HG03439 (cell line): Measurements from ENCODE around the gene SPAG16.
"Not testable (repeated sequence)": the region's sequence is repeated elsewhere in the genome, so short reads cannot be mapped to it uniquely, and the experiment has no call there.

Experiments used
- ATAC-seq: cut with Tn5 transposase; IDR thresholded peaks from one replicate; pipeline ENCODE4 v1.9.1; 2021; ENCODE audit warnings: mild to moderate bottlenecking, moderate library complexity; ENCODE audit not compliant: unreplicated experiment

The SPAG16 gene

DNA sequence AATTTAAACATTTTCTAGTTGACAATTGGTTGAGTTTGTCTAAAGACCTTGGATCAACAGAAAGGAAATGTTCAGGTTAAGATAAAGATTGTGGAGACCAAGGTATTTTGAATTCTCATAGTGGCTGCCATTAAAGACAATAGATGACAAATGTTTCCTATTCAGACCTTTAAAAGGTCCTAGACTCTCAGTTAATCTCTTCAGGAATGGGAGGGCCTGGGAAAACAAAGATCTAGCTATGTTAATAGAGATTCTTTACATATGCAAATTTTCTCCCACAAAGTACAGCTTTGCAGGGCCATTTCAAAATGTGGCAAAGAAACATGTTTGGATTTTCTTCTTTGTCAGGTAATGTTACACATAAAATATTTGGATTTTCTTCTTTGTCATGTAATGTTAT is 403.9 kb downstream of the SPAG16 start:
- ATAC-seq = no peak

DNA sequence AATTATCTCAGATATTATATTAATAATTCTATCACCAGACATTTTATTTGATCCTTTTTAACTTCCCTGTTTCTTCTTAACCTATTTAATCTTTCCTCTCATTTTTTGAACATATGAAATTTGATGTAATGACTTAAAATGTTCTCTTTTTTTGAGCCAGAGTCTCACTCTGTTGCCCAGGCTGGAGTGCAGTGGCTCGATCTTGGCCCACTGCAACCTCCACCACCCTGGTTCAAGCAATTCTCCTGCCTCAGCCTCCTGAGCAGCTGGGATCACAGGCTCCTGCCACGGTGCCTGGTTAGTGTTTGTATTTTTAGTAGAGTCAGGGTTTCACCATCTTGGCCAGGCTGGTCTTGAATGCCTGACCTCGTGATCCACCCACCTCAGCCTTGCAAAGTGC is 404.6 kb downstream of the SPAG16 start:
- ATAC-seq = not testable (repeated sequence)

DNA sequence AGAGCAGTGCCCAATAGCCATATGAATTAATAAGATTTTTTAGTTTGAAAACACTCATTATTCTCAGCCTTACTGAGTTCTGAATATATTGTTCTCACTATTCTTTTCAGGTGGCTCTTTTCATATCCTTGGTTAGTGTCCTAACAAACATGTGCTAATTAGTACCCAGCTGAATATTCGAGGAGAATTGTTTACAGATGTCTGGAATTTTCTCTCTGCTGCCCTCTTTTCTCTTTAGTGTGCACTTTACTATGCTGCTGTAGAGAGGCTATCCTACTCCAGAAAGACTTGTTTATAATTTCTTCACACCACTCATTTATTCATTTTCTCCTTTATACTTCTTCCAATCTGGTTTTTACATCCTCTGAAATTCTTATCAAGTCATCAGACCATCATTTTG is 405.3 kb downstream of the SPAG16 start:
- no peak for ATAC-seq

DNA sequence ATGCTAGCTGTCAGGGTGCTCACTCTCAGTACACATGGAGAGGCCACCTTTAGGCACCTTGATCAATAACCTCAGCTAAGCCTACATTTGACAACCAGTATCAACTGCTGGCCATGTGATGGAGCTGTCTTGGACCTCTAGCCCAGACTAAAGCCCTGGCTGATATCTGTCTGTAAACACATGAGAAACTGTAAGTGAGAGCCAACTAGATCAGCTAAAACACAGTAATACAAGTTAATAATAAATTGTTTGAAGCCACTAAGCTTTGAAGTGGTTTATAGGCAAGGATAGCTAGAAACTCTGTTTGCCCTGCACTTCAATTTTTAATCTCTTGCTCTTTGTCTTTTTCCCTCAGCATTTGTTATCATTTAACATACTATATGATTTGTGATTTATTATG is 407.1 kb downstream of the SPAG16 start:
- no peak for ATAC-seq

DNA sequence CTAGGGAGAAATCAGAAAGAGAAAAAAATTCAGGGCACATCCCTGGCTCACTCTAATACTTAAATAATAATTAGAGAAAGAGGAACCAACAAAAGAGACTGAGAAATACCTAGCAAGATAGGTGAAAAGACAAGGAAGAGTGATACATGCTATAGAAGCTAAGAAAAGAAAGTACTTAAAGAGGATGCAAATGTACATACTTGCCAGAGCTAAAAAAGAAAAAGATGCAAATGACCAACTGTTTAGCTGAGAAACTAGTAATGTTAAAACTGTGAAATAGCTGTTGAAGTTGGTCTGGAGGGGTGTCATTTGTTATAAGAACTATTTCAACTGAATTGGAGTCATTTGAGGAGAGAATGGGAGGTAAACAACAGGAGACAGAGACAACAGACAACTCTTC is 412.2 kb downstream of the SPAG16 start:
- ATAC-seq = peak; percentile 79

DNA sequence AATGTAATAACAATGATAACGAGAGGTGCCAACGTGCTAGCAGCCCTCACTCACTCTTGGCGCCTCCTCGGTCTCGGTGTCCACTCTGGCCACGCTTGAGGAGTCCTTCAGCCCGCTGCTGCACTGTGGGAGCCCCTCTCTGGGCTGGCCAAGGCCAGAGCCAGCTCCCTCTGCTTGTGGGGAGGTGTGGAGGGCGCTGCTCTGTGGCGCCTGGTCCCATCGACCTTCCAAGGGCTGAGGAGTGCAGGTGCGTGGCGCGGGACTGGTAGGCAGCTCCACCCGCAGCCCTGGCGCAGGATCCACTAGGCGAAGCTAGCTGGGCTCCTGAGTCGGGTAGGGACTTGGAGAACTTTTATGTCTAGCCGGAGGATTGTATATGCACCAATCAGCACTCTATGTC is 417.1 kb downstream of the SPAG16 start:
- ATAC-seq = not testable (repeated sequence)

DNA sequence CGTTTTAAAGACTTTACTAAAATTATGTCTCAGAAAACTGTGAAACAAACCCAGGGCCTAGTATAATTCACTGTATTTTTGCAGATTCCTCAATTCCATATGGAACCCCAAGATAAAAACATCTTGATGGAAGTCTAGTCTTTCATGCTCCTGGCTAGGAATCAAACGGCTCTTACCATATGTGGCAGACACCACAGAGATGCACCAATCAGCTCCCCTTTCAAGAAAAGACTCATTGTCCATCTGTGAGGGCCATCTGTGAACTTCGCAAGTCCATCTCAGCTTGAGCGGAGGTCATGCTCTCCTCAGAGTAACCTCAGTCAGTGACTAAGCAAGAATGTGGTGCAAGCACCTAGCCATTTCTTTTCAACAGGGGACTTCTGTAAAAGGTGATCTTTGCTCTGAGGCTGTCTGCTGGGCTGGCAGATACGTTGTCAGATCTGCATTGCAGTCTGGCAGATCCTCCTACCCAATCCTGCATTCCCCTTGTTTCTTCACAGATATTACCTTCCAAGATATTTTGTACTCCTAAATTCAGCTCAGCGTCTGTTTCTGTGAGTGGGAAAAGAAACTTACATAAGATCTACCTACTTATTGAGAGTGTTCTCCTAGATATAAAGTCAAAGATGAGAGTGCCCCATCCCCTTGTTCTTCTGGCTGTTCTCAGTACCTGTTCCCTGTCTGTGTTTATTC is 419.3 kb downstream of the SPAG16 start:
- no peak for ATAC-seq

DNA sequence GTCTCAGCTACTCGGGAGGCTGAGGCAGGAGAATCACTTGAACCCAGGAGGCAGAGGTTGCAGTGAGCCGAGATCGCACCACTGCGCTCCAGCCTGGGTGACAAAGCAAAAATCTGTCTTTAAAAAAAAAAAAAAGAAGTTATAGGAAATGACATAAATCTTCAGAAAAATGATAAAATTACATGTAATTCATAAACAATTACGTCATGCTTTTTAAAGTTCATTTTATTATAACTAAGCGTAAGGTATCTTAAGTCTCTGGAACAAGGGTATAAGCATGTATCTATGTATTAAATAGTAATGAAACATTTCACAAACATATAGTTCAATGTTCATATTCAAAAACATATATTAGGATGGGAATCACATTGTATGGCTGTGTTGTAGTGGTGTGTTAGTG is 425.9 kb downstream of the SPAG16 start:
- ATAC-seq = no peak

DNA sequence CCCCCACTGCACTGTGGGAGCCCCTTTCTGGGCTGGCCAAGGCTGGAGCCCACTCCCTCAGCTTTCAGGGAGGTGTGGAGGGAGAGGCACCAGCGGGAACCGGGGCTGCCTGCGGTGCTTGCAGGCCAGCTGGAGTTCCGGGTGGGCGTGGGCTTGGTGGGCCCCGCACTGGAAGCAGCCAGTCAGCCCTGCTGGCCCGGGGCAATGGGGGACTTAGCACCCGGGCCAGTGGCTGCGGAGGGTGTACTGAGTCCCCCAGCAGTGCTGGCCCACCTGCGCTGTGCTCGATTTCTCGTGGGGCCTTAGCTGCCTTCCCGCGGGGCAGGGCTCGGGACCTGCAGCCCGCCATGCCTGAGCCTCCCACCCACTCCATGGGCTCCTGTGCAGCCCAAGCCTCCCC is 434.1 kb downstream of the SPAG16 start:
- not testable (repeated sequence) for ATAC-seq

DNA sequence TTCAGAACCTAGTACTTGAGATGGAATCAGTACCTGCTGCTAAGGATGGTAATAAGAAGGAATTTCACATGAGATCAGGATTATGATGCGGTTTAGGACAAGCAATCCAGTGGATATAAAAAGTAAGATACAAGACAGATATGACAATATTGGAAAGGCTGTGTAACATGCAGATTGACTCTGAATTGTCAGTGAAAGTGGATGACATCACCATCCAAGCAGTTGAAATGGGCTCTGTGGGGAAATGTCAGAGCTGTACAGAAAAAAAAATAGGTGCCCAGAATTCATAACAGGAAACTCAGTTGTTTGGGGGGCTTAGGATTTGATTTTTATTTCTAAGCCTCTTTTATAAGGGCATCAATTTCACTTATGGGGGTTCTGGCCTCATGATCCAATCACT is 438.3 kb downstream of the SPAG16 start:
- no peak for ATAC-seq

DNA sequence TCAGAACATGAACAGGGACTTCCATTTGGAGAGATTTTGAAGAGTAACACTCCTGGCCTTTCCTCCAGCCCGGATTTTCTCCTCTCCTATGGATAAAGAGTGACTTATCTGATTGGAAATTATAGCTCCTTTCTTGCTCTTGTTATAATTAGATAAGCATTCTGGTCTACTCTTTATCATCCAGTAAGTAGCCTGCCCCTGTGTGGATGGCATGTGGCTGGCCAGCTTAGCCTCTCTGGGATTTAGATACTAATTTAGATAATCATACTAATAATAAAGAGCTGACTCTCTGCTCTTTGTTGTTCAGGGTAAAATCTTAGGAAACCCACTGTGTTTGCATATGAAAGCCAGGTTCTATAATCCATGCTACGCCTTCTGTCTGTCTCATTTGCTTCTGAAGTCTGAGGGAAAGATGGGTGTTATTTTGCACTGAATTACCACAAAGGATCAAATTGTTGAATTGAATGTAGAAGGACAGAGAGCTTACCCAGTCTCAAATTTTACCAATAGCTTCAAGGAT is 438.8 kb downstream of the SPAG16 start:
- no peak for ATAC-seq

DNA sequence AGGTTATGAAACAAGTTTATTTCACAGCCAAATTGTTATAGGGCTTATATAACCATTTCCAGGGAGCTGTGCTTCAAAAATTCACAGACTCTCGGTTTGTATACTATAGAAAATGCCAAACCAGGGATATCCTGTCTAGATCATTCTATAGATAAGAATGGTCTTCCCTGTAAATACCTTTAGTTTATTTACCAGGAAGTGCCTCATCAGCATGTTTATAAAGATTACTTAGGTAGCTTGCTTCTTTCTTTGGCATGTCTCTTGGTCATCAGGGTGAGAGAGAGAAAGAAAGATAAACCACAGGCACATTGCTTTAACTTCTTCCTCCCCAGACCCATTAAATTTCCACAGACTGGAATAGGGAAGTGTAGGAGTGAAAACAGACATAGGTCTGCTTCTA is 439.4 kb downstream of the SPAG16 start:
- ATAC-seq = no peak

DNA sequence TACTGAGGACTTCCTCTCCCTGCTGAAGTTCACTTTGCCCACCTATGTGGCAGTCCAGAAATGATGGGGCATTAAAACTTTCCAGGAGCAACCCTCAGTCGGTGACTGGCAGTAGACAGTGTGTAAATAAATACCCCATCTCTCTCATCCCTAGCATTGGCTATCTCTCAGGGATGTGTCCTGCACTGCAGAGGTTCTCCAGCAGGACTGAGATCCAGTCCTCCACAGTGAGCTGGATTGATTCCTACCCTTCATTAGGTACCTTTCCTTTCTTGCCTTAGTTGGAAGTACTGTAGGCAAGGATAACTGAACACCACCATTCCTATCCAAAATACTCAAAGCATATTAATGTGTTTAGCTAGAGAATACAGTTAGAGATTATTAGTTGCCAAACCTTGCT is 441.8 kb downstream of the SPAG16 start:
- no peak for ATAC-seq

DNA sequence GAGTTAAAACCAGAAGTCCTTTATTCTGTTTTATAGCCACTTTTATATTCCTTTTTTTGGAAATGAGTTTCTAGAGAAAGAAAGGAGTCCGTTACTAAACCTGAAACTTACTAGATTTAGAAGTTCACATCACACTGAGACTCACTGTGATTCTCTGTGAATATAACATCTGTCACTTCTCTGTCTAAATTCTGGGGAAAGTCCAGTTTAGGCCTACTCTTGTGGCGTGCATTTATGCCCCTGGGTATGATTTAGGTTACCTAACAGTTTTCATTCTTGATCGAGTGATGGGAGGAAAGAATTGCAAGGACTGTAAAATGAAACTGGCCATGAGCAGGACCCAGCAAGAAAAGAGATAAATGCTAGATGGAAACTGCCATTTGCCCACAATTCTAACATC is 449.6 kb downstream of the SPAG16 start:
- ATAC-seq = peak; percentile 92

DNA sequence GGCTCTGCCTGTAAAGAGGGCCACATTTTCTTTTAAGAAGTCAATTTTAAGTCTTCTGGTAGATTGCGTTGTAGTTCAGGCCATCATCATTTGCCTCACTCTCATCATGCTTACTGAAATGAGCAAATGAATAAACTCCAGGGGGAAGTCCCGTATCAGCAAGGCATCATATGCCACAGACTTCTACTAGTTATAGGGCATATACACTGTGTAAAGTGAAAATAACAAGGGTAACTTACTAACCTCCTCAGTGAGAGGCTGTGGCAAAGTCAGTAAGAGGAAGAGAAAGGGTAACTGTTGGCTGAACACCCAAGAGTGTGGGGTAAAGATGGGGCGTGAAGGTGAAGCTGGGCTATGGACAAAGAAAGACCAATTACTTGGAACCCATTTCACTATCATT is 456.2 kb downstream of the SPAG16 start:
- ATAC-seq = peak; percentile 89

DNA sequence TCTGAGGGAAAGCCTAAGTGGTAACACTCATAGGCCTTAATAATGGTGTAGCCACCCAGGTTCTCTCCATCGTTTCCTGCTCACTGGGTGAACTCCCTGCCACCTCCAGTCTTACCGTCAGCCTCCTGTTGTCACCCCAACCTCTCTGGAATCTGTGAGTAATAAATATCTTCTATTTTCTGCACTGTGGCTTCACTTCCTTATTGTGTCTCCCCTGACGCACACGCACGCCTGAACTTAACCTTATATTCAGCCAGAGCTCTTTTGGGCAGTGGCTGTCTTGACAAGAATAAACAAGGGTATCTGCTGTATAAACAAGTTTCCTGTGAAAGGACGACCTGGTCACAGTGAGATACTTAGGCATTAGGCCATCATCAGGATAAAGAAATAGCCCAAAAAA is 467.2 kb downstream of the SPAG16 start:
- ATAC-seq = peak; percentile 77

DNA sequence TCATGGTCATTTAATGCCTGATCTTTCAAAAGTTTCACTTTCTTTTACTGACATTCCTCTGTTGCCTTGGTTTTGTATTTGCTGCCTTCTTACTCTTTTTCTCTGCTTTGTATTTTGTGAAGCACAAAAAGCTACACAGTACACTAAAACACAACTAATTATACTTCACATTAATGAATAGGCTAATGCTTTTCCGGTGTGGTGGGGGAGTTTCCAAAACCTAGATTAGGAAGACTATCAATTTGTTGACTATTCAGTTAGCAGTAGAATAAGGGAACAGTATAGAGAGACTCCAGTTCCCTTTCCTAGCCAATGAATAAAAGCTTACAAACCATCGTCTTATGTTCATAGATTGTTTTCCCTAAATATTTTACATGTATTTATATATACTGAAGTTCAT is 468.3 kb downstream of the SPAG16 start:
- ATAC-seq = no peak

DNA sequence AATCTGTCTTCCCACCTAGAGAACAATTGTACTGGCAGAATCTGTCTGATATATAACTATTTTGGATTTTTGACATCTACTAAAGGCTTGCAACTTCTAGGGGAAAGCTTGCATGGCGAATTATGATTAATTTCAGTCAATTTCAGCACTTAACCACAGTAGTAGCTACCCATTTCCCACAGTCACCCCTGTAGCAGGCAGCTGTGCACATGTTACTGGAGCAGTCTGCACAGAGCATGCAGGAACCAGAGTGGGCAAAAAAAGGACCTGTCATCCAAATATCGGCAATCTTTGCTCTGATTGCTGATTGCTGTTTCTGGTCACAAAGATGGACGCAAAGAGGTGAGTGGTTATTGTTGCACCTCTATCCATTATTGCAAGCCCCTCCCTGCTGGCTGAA is 473.3 kb downstream of the SPAG16 start:
- no peak for ATAC-seq

DNA sequence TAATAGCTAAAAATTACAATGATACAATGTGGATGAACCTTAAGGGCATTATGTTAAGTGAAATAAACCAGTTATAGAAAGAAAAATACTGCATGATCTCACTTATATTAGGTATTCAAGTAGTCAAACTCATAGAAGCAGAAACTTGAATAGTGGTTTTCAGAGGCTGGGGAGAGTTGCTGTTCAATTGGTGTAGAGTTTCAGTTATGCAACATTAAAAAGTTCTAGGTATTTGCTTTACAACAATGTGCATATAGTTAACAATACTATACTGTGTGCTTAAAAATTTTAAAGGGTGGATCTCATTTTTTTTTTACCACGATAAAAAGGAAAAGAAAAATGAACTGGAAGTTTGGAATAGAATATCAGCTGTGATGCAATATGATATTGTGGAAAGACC is 479.1 kb downstream of the SPAG16 start:
- no peak for ATAC-seq

DNA sequence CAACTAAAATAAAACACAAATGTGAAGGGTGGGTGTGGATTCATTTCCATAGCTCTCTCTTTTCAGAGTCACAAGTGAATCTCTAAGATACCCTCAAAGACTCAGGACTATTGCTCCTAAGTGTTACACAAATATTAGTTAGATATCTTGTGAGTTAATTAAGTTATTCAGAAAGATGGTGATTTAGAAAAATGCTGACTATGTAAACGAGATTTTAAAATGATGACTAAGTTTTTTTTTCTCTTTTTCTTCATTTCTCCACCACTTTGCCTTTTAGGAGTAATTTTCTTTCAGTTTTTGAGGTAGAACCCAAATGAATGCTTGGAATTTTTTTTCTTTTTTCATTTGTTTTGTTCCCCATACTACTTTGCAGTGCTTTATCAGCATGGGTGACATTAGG is 479.7 kb downstream of the SPAG16 start:
- ATAC-seq = no peak

DNA sequence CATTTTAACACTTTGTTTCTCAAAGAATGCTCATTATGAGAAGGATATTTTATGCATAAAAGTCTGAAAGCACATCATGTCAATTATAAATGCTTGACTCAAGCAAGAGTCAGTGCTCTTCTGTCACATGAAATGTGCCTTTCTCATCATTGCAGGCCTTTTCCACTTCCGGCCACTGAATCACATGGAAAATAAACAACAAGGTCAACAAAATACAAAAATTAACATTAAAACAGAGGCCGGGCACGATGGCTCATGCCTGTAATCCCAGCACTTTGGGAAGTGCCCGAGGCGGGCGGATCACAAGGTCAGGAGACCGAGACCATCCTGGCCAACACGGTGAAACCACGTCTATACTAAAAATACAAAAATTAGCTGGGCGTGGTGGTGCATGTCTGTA is 480.6 kb downstream of the SPAG16 start:
- no peak for ATAC-seq

DNA sequence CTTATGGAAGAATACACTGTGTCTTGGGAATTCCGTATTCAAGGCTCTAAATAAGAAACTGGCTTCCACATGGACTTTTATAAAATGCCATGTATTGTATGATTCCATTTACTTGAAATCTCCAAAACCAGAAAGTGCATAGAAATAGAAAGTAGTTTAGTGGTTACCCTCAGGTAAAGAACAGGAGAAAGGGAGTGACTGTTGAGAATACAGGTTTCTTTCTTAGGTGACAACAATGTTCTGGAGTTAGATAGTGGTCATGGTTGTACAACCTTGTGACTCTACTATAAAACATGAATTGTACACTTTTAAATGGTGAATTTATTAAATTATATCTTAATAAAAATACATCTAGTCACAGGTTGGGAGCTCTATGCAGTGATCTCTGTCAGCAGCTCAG is 481.8 kb downstream of the SPAG16 start:
- peak; percentile 39 for ATAC-seq

DNA sequence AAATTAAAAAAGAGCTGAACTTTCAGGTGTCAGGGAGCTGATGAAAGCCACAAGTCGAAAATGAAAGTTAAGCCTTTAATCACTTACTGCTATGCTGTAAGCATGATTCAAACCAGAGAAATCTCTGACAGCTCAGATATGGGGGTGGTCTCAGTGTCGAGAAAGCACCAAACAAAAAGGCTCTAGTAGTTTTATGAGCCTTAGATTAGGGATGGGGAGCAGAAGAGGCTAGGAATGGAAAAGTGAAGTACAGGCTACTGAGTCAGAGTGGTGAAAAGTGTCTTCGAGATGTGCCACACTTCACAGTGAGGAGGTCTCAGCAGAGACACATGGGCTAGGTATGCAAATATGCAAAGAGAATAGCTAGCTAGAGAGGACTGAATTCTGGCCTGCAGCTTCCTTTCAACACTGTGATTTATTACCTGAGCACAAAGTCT is 482.2 kb downstream of the SPAG16 start:
- ATAC-seq = peak; percentile 96
